ENCODE measurements around the gene GLDC.

DNA sequence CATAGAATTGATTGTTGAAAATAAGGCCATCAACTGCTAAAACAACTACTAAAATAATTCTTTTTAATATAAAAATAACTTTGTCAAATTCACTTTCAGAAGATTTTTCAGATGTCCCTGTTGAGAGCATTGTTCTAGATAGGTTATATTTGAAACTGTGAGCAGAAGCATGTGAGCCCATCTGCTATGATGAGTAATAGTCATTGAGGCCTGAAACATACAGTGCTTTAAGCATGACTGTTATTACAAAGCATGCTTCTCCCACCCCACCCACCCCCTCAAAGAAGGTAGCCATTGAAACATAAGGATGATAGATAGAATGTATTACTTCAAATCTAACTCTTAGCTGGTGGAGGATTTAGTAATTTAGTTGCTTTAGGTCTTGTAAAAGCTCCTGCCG is 146.5 kb downstream of the GLDC start:
- TF ChIP-seq, protein P1, sequence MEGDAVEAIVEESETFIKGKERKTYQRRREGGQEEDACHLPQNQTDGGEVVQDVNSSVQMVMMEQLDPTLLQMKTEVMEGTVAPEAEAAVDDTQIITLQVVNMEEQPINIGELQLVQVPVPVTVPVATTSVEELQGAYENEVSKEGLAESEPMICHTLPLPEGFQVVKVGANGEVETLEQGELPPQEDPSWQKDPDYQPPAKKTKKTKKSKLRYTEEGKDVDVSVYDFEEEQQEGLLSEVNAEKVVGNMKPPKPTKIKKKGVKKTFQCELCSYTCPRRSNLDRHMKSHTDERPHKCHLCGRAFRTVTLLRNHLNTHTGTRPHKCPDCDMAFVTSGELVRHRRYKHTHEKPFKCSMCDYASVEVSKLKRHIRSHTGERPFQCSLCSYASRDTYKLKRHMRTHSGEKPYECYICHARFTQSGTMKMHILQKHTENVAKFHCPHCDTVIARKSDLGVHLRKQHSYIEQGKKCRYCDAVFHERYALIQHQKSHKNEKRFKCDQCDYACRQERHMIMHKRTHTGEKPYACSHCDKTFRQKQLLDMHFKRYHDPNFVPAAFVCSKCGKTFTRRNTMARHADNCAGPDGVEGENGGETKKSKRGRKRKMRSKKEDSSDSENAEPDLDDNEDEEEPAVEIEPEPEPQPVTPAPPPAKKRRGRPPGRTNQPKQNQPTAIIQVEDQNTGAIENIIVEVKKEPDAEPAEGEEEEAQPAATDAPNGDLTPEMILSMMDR (IDR thresholded peaks at IDR 0.05; ENCODE audit: insufficient read depth, low read length), result no peak
- no peak for TF ChIP-seq POLR2AphosphoS5 (IDR thresholded peaks at IDR 0.05; ENCODE audit: low read depth)
